Measurements from ENCODE around the gene PIGX. TPM values are rescaled to one million over a fixed set of nuclear protein-coding genes. Genes with fewer than 3 reads are reported as not detected.

The PIGX gene
- total RNA-seq, 3 donors from 2014 or later (not counting 1 experiment from before 2014, with no cell fraction given) = 23.9 to 31.8 (median 24.2) TPM

DNA sequence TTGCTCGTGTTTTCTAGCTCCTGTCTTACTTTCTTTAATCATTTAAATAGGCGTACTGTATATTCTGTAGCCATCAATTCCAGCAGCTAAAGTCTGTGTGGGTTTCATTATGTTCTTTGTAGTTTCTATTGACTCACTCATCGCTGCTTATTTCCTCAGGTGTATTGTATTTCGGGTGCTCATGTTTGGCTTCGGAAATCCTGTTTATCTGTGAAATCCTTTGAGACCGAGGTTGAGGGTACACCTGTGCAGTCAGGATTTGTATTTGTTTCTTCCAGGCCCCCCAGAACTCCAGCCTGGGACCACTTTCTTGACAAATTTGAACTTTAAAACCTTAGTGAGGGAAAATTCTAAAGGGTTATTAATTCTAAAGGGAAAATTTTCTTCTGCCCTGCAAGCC, 25.5 kb downstream of the PIGX start:
- ATAC-seq = no peak
- Histone ChIP-seq H3K36me3 (ENCODE audit: control insufficient read depth, insufficient read depth, low read length) (peaks cover 1% of the 10 kb centered on the region), H3K4me1 (ENCODE audit: control insufficient read depth, insufficient read depth, low read length) (peaks cover 13% of the 10 kb centered on the region), H3K9me3 (ENCODE audit: control insufficient read depth, insufficient read depth, low read length) (no peaks in the 10 kb centered on the region), H3K27me3 (ENCODE audit: control insufficient read depth, insufficient read depth, low read length) (no peaks in the 10 kb centered on the region), H3K27ac (ENCODE audit: low read length) (no peak overlapping the region), H3K4me3 (ENCODE audit: low read length) (no peak overlapping the region)
- H3K27ac Mint-ChIP-seq = no peak overlapping the region
- H3K4me3 Mint-ChIP-seq = no peak overlapping the region
- H3K9me3 Mint-ChIP-seq = no peaks in the 10 kb centered on the region
- peaks cover 7% of the 10 kb centered on the region for H3K36me3 Mint-ChIP-seq
- H3K27me3 Mint-ChIP-seq (ENCODE audit: low read depth in 2 of 2) = no peaks in the 10 kb centered on the region
- TF ChIP-seq, protein P1, sequence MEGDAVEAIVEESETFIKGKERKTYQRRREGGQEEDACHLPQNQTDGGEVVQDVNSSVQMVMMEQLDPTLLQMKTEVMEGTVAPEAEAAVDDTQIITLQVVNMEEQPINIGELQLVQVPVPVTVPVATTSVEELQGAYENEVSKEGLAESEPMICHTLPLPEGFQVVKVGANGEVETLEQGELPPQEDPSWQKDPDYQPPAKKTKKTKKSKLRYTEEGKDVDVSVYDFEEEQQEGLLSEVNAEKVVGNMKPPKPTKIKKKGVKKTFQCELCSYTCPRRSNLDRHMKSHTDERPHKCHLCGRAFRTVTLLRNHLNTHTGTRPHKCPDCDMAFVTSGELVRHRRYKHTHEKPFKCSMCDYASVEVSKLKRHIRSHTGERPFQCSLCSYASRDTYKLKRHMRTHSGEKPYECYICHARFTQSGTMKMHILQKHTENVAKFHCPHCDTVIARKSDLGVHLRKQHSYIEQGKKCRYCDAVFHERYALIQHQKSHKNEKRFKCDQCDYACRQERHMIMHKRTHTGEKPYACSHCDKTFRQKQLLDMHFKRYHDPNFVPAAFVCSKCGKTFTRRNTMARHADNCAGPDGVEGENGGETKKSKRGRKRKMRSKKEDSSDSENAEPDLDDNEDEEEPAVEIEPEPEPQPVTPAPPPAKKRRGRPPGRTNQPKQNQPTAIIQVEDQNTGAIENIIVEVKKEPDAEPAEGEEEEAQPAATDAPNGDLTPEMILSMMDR (IDR thresholded peaks at IDR 0.05) = no peak
- peaks cover 22 to 25% of the 10 kb centered on the region in 2 donors for H3K4me1 Mint-ChIP-seq
- DNase-seq = no peak
- WGBS (ENCODE audit: insufficient coverage) = 88% methylated on average over 5 of the region's 6 CpGs
- intact Hi-C loops (cut with micrococcal nuclease) = no loop called here

DNA sequence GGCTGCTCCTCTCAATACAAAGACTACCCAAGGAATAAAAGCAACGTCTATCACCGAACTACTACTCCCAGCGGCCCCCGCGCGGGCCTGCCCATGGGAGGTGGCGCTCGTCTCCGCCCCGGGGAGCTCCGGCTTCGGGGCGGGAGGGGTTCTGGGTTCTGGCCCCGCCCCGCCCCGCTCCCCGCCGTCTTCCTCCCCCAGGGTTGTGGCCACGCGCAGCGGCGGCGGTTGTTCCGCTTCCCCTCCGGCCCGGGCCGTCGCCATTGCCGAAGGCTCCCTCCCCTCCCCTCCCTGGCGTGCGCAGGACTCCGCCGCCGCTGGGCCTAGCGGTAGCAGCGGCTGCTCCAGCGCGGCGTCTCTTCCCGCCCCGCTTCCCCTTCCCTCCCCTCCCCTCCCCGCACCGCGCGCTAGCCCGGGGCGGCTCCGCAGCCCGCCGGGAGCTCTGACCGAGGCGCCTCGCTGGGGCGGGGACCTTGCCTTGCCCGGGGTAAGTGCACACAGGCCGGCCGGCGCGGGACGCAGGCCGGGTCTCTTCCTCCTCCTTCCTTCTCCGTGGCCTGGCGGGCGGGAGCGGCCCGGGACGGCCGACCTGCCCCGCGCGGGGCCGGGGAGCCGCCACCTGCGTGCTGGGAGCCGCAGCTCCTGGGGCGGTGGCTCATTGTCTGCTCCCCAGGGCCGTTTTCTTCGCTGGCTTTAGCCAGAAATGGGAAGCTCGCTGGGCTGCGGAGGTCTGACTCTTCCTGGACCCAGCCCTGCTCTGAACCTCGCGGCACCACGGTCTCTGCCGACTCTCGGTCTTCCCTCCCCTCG, 27.7 kb downstream of the PIGX start, which contains the start of gene PAK2:
PAK2 (plus strand) TSS at position 187 of the 810 bp plus-strand sequence. CDS start 42,790 bp downstream, outside the sequence.
- Histone ChIP-seq H3K4me3 (ENCODE audit: low read length) (peak within 1 kb of the TSS; percentile 81), H3K4me1 (ENCODE audit: control insufficient read depth, insufficient read depth, low read length) (peaks cover 13% of the 10 kb centered on the region), H3K27ac (ENCODE audit: low read length) (peak within 1 kb of the TSS; percentile 83), H3K36me3 (ENCODE audit: control insufficient read depth, insufficient read depth, low read length) (peaks cover 1% of the 10 kb centered on the region), H3K27me3 (ENCODE audit: control insufficient read depth, insufficient read depth, low read length) (no peaks in the 10 kb centered on the region), H3K9me3 (ENCODE audit: control insufficient read depth, insufficient read depth, low read length) (no peaks in the 10 kb centered on the region)
- H3K9me3 Mint-ChIP-seq = no peaks in the 10 kb centered on the region
- TF ChIP-seq, protein P1 (IDR thresholded peaks at IDR 0.05) = no peak
- peak within 1 kb of the TSS; percentile 92 to 93 for H3K27ac Mint-ChIP-seq
- ATAC-seq (peak; percentile 88 to 97 (median 92)), DNase-seq (peak; percentile 77 to 93)
- H3K27me3 Mint-ChIP-seq (ENCODE audit: low read depth in 2 of 2) = no peaks in the 10 kb centered on the region
- peaks cover 7% of the 10 kb centered on the region for H3K36me3 Mint-ChIP-seq
- peak within 1 kb of the TSS; percentile 98 for H3K4me3 Mint-ChIP-seq
- intact Hi-C loops (cut with micrococcal nuclease) = loop anchor here (1.0 kb wide), 1 partner anchor 28 kb away; the partner anchor contains the start of genes CEP19 and PIGX
- under 1% methylated on average over 86 of the region's 86 CpGs for WGBS (ENCODE audit: insufficient coverage)
- peaks cover 26 to 31% of the 10 kb centered on the region in 2 donors for H3K4me1 Mint-ChIP-seq

DNA sequence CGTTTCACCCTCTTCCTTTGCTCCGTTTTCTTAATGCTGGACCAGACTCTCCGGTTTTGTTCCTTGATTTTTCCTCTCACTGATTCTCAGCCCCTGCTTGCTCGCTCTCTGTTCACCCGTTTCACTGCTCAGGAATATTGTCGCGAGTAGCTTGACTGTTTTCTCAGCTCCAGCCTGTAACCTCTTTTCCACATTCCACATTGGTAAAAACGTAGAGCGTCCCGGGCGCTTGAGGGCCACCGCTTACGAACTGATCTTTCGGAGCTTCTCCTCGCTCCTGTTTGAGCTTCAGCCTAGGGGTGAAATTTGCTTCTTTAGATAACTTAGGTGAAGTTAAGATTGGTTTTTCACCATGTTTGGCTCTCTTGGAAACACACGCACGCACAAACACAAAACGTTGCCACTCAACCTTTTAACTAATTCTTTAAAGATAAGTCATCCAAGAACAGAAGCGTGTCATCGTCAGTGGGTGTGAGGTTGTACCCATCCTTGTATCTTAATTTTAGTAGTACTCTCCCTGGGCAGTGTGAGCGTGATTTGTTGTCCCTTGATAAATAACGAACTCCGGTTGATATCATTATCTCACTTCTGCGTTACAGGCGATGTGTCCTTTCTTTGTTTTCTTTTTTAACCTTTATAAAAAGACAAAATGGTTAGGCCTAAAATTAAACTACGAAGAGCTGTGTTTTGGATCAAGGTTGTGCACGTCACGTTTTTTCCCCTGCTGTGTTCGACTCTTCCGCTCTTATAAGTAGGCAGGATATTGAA, 28.5 kb downstream of the PIGX start:
- Mint-ChIP-seq H3K36me3 (peaks cover 7% of the 10 kb centered on the region), H3K27ac (peak overlapping the region; percentile 92 to 93), H3K4me3 (peak overlapping the region; percentile 98), H3K4me1 (peaks cover 26 to 31% of the 10 kb centered on the region in 2 donors), H3K27me3 (ENCODE audit: low read depth in 2 of 2) (no peaks in the 10 kb centered on the region), H3K9me3 (no peaks in the 10 kb centered on the region)
- Histone ChIP-seq H3K27ac (ENCODE audit: low read length) (peak overlapping the region; percentile 83), H3K4me1 (ENCODE audit: control insufficient read depth, insufficient read depth, low read length) (peaks cover 13% of the 10 kb centered on the region), H3K4me3 (ENCODE audit: low read length) (peak overlapping the region; percentile 81), H3K27me3 (ENCODE audit: control insufficient read depth, insufficient read depth, low read length) (no peaks in the 10 kb centered on the region), H3K36me3 (ENCODE audit: control insufficient read depth, insufficient read depth, low read length) (no peaks in the 10 kb centered on the region), H3K9me3 (ENCODE audit: control insufficient read depth, insufficient read depth, low read length) (no peaks in the 10 kb centered on the region)
- peak in 1 of 2 donors; percentile 77 for DNase-seq
- WGBS (ENCODE audit: insufficient coverage) = under 1% methylated on average over 27 of the region's 30 CpGs
- intact Hi-C loops (cut with micrococcal nuclease) = loop anchor here (1.0 kb wide), 1 partner anchor 28 kb away; the partner anchor contains the start of genes CEP19 and PIGX
- TF ChIP-seq, protein P1 (IDR thresholded peaks at IDR 0.05) = no peak
- ATAC-seq = peak in 2 of 3 donors; percentile 11 to 31

Measured in natural killer cell (primary cell).